ENCODE results near the gene TMEM273.

GRCh38 chr10:49138361-49138891, 49.8 kb downstream of the TMEM273 start:
- TF ChIP-seq, protein P1, sequence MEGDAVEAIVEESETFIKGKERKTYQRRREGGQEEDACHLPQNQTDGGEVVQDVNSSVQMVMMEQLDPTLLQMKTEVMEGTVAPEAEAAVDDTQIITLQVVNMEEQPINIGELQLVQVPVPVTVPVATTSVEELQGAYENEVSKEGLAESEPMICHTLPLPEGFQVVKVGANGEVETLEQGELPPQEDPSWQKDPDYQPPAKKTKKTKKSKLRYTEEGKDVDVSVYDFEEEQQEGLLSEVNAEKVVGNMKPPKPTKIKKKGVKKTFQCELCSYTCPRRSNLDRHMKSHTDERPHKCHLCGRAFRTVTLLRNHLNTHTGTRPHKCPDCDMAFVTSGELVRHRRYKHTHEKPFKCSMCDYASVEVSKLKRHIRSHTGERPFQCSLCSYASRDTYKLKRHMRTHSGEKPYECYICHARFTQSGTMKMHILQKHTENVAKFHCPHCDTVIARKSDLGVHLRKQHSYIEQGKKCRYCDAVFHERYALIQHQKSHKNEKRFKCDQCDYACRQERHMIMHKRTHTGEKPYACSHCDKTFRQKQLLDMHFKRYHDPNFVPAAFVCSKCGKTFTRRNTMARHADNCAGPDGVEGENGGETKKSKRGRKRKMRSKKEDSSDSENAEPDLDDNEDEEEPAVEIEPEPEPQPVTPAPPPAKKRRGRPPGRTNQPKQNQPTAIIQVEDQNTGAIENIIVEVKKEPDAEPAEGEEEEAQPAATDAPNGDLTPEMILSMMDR (IDR thresholded peaks at IDR 0.05 in 2 of 3, conservative IDR thresholded peaks at IDR 0.05 in 1 of 3; ENCODE audit: borderline replicate concordance in 1 of 3, insufficient read depth in 1 of 3, low read depth in 2 of 3, low read length in 2 of 3) = no peak
- TF ChIP-seq, protein P2, sequence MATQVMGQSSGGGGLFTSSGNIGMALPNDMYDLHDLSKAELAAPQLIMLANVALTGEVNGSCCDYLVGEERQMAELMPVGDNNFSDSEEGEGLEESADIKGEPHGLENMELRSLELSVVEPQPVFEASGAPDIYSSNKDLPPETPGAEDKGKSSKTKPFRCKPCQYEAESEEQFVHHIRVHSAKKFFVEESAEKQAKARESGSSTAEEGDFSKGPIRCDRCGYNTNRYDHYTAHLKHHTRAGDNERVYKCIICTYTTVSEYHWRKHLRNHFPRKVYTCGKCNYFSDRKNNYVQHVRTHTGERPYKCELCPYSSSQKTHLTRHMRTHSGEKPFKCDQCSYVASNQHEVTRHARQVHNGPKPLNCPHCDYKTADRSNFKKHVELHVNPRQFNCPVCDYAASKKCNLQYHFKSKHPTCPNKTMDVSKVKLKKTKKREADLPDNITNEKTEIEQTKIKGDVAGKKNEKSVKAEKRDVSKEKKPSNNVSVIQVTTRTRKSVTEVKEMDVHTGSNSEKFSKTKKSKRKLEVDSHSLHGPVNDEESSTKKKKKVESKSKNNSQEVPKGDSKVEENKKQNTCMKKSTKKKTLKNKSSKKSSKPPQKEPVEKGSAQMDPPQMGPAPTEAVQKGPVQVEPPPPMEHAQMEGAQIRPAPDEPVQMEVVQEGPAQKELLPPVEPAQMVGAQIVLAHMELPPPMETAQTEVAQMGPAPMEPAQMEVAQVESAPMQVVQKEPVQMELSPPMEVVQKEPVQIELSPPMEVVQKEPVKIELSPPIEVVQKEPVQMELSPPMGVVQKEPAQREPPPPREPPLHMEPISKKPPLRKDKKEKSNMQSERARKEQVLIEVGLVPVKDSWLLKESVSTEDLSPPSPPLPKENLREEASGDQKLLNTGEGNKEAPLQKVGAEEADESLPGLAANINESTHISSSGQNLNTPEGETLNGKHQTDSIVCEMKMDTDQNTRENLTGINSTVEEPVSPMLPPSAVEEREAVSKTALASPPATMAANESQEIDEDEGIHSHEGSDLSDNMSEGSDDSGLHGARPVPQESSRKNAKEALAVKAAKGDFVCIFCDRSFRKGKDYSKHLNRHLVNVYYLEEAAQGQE (IDR thresholded peaks at IDR 0.05; ENCODE audit: low read depth) = no peak
- TF ChIP-seq EZH2 (IDR thresholded peaks at IDR 0.05) = no peak
- no peak for TF ChIP-seq EZH2phosphoT487 (IDR thresholded peaks at IDR 0.05; ENCODE audit: borderline replicate concordance)
- TF ChIP-seq POLR2A (IDR thresholded peaks at IDR 0.05; ENCODE audit: borderline replicate concordance, extremely low read depth, insufficient read depth, insufficient read length) = no peak
